ENCODE measurements around the gene CTNND2. TPM values are rescaled to one million over a fixed set of nuclear protein-coding genes. Genes with fewer than 3 reads are reported as not detected.

Gene CTNND2
- total and polyA plus RNA-seq, 9 of the 15 experiments (the other 6 are each of a cell fraction or from before 2014, with no cell fraction given) = 0.03 to 0.35 TPM; not detected in 7

DNA sequence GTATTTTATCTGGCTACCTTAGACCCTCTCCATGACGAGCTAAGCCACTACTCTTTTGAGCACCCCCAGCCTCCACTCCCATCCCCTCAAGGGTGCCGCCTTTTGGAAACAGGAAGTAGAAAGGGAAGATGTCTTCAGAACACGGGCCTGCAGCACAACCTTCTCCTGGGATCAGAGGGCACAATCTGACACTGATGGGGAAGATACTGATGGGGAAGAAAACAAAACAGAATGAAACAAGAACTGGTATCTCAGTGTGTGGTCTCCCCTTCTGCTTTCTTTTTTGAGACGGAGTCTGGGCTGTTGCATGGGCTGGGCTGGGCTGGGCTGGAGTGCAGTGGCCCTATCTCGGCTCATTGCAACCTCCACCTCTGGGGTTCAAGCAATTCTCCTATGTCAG, 603.5 kb downstream of the CTNND2 start (continued):
- TF ChIP-seq ZNF707 (CRISPR knock-in tag; conservative IDR thresholded peaks at IDR 0.05) (no peak), CBX2 (IDR thresholded peaks at IDR 0.05; ENCODE audit: insufficient read depth, low read length, poor library complexity, severe bottlenecking) (no peak)
- TF ChIP-seq, protein P1, sequence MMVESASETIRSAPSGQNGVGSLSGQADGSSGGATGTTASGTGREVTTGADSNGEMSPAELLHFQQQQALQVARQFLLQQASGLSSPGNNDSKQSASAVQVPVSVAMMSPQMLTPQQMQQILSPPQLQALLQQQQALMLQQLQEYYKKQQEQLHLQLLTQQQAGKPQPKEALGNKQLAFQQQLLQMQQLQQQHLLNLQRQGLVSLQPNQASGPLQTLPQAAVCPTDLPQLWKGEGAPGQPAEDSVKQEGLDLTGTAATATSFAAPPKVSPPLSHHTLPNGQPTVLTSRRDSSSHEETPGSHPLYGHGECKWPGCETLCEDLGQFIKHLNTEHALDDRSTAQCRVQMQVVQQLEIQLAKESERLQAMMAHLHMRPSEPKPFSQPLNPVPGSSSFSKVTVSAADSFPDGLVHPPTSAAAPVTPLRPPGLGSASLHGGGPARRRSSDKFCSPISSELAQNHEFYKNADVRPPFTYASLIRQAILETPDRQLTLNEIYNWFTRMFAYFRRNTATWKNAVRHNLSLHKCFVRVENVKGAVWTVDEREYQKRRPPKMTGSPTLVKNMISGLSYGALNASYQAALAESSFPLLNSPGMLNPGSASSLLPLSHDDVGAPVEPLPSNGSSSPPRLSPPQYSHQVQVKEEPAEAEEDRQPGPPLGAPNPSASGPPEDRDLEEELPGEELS (CRISPR knock-in tag; IDR thresholded peaks at IDR 0.05; ENCODE audit: borderline replicate concordance) = no peak

DNA sequence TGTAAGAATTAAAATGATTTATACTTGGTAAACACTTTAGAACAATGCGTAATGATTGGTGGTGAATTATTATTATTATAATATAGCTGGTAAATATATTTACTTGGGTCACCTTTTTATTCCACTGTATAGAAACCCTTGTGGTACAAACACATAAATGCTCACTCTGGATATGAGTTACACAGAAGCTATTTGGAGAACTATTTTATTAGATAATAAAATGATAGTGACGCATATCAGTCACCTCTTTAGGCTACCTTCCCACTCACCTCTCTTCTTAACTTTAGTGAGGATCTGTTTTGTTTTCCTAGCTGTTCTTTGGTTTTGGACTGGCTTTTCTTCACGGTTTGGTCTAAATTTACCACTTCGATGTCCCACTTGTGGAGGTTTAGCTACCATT, 605.4 kb downstream of the CTNND2 start:
- Histone ChIP-seq H3K36me3 (ENCODE audit: control insufficient read depth, insufficient read depth, low read length) (no peaks in the 10 kb centered on the region), H3K9me1 (ENCODE audit: control insufficient read depth, insufficient read depth, low read length) (no peaks in the 10 kb centered on the region), H3K79me2 (ENCODE audit: control insufficient read depth, insufficient read depth, low read length) (no peaks in the 10 kb centered on the region), H3K27me3 (ENCODE audit: control insufficient read depth in 2 of 2, insufficient read depth in 2 of 2, low read length in 2 of 2) (no peaks in the 10 kb centered on the region; a peak in 1 of 5 replicates), H2AFZ (ENCODE audit: low read depth, low read length) (no peak overlapping the region), H3K27ac (ENCODE audit: extremely low read depth, low read depth, low read length) (no peak overlapping the region), H3K4me1 (replicated peaks in 1 of 2; ENCODE audit: control insufficient read depth in 2 of 2, insufficient read depth in 2 of 2, low read length in 2 of 2) (no peaks in the 10 kb centered on the region), H4K20me1 (replicated peaks; ENCODE audit: control insufficient read depth, insufficient read depth, low read length) (no peaks in the 10 kb centered on the region), H3K4me2 (ENCODE audit: insufficient read depth, low read length) (no peak overlapping the region), H3K9ac (ENCODE audit: insufficient read depth in 1 of 2, low read depth in 2 of 2, low read length in 2 of 2) (no peak overlapping the region), H3K9me3 (replicated peaks; ENCODE audit: control insufficient read depth, insufficient read depth, low read depth, low read length) (no peaks in the 10 kb centered on the region), H3K4me3 (no peak overlapping the region)
- BruUV-seq (replicated peaks) = no TSS peak
- POLR2A ChIA-PET = interaction anchor here (0.5 kb wide), 1 partner anchor 279 kb away, joined by 4 read pairs; no protein-coding TSS in a partner anchor
- CTCF ChIA-PET (ENCODE audit: low intra/inter-chr PET ratio) = no interaction called here
- TF ChIP-seq, protein P2, sequence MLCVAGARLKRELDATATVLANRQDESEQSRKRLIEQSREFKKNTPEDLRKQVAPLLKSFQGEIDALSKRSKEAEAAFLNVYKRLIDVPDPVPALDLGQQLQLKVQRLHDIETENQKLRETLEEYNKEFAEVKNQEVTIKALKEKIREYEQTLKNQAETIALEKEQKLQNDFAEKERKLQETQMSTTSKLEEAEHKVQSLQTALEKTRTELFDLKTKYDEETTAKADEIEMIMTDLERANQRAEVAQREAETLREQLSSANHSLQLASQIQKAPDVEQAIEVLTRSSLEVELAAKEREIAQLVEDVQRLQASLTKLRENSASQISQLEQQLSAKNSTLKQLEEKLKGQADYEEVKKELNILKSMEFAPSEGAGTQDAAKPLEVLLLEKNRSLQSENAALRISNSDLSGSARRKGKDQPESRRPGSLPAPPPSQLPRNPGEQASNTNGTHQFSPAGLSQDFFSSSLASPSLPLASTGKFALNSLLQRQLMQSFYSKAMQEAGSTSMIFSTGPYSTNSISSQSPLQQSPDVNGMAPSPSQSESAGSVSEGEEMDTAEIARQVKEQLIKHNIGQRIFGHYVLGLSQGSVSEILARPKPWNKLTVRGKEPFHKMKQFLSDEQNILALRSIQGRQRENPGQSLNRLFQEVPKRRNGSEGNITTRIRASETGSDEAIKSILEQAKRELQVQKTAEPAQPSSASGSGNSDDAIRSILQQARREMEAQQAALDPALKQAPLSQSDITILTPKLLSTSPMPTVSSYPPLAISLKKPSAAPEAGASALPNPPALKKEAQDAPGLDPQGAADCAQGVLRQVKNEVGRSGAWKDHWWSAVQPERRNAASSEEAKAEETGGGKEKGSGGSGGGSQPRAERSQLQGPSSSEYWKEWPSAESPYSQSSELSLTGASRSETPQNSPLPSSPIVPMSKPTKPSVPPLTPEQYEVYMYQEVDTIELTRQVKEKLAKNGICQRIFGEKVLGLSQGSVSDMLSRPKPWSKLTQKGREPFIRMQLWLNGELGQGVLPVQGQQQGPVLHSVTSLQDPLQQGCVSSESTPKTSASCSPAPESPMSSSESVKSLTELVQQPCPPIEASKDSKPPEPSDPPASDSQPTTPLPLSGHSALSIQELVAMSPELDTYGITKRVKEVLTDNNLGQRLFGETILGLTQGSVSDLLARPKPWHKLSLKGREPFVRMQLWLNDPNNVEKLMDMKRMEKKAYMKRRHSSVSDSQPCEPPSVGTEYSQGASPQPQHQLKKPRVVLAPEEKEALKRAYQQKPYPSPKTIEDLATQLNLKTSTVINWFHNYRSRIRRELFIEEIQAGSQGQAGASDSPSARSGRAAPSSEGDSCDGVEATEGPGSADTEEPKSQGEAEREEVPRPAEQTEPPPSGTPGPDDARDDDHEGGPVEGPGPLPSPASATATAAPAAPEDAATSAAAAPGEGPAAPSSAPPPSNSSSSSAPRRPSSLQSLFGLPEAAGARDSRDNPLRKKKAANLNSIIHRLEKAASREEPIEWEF (CRISPR knock-in tag; IDR thresholded peaks at IDR 0.05) = no peak
- no peak for TF ChIP-seq ETV6 (IDR thresholded peaks at IDR 0.05; ENCODE audit: borderline replicate concordance in 1 of 2, low read depth in 2 of 2, low read length in 1 of 2)
- no peak for TF ChIP-seq ETV6 (CRISPR knock-in tag; IDR thresholded peaks at IDR 0.05; ENCODE audit: borderline replicate concordance)
- TF ChIP-seq RBFOX2 (IDR thresholded peaks at IDR 0.05; ENCODE audit: low read depth, low read length) = no peak
- TF ChIP-seq ZNF79 (CRISPR knock-in tag; IDR thresholded peaks at IDR 0.05; ENCODE audit: low read depth) = no peak
- TF ChIP-seq IRF2 (CRISPR knock-in tag; IDR thresholded peaks at IDR 0.05) = no peak
- TF ChIP-seq KLF1 (tag; IDR thresholded peaks at IDR 0.05) = no peak
- in situ Hi-C loops (cut with MboI) = no loop called here
- intact Hi-C loops (cut with micrococcal nuclease) = no loop called here
- WGBS (ENCODE audit: insufficient coverage, low coverage, missing lambda C conversion rate) = 0% methylated on average over 4 of the region's 4 CpGs
- FAIRE-seq (no peak), ATAC-seq (no peak), DNase-seq (ENCODE audit: extremely low read depth in 1 of 4, low spot score in 3 of 4) (no peak)

All from K562 (cell line).